Muscle of leg (tissue), 11 donors: Measurements from ENCODE around the gene SNTB2. TPM values are rescaled to one million over a fixed set of nuclear protein-coding genes. Genes with fewer than 3 reads are reported as not detected.

Experiments
- DNase-seq: peaks from one replicate; pipeline ENCODE4 v3.0.0; 2013
- H3K27ac ChIP-seq: one replicate; pipeline ENCODE4 v1.5.1; 2013; ENCODE audit warnings: mild to moderate bottlenecking, low read length, control low read depth
- H3K27me3 ChIP-seq: one replicate; pipeline ENCODE4 v1.6.1; 2013; ENCODE audit warnings: low read length; ENCODE audit not compliant: control insufficient read depth, insufficient read depth
- H3K36me3 ChIP-seq: one replicate; pipeline ENCODE4 v1.6.1; 2013; ENCODE audit warnings: low read length; ENCODE audit not compliant: control insufficient read depth, insufficient read depth
- H3K4me1 ChIP-seq: one replicate; pipeline ENCODE4 v1.6.1; 2013; ENCODE audit warnings: low read length; ENCODE audit not compliant: control insufficient read depth, insufficient read depth
- H3K4me3 ChIP-seq: one replicate; pipeline ENCODE4 v1.5.1; 2013; ENCODE audit warnings: low read length, control low read depth
- H3K9me3 ChIP-seq: replicated peaks from 2 replicates; pipeline ENCODE4 v1.6.1; 2013; ENCODE audit warnings: low read depth, low read length; ENCODE audit not compliant: control insufficient read depth
- WGBS: methylation state at CpG from one replicate; pipeline ENCODE4 v1.1.5; 2013; ENCODE audit warnings: missing lambda C conversion rate; ENCODE audit not compliant: insufficient coverage; 5-methylcytosine and 5-hydroxymethylcytosine counted together
- polyA plus RNA-seq, 8 donors: library from polyadenylated mRNA; unstranded; fragments of 120-200 nt; gene quantifications; one replicate each; pipeline versions ENCODE4 v1.2.1 to v1.2.3, GENCODE V29; 2013; ENCODE audit warnings: inconsistent platforms in 1 of 8, low replicate concordance in 1 of 8; ENCODE audit not compliant: insufficient read length in 8 of 8, insufficient read depth in 1 of 8
- total RNA-seq: library from RNA; stranded (reverse); fragments of 120-200 nt; gene quantifications from one replicate; pipeline ENCODE4 v1.2.4, GENCODE V29; 2013

The SNTB2 gene
- total and polyA plus RNA-seq, 9 donors: 10.4 to 21.2 (median 14.3) TPM

GRCh38 chr16:69150146-69150865 lies 36.7 kb upstream of the SNTB2 start:
- peak; percentile 92 for DNase-seq
- Histone ChIP-seq H3K4me1 (no peaks in the 10 kb centered on the region), H3K36me3 (peaks cover 68% of the 10 kb centered on the region), H3K27ac (no peak overlapping the region), H3K9me3 (no peaks in the 10 kb centered on the region), H3K4me3 (no peak overlapping the region), H3K27me3 (no peaks in the 10 kb centered on the region)
- 80% methylated on average over 9 of the region's 16 CpGs for WGBS

DNA sequence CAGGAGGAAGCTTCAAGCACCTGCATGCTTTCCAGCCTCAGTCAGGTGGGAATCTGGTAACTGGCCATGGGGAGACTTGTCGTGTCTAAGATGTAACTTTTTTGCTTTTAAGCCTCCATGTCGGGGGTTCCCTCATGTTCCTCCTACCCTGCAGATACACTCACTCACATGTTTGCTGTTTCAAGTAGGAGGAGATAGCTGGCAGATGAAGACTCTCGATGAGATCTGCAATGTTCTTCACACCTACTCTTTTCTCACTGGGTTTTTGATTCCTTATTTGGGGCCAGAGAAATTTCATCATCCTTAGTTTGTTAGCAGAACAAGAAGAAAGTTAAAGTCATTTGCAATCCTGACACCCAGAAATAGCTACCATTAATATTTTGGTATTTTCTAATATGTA lies 29.8 kb upstream of the SNTB2 start:
- H3K9me3 ChIP-seq: no peaks in the 10 kb centered on the region

DNA sequence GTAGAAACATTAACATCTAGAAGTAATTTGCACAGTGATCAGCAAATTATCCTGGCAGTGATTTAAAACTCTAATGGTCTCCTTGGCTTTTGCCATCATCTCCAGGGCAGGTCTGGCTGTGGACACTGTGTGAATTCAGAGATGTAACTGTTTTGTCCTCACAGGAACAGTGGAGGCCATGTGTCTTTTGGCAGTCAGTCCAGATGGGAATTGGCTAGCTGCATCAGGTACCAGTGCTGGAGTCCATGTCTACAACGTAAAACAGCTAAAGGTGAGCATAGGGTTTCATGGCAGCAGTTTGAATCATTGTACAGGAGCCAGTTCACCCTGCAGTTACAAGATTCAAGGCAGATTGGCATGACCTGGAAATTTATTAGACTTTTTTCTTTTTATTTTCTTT lies 26.8 kb upstream of the SNTB2 start:
- no peaks in the 10 kb centered on the region for H3K27me3 ChIP-seq
- no peak overlapping the region for H3K4me3 ChIP-seq
- DNase-seq: no peak
- H3K4me1 ChIP-seq: no peaks in the 10 kb centered on the region
- H3K9me3 ChIP-seq: no peaks in the 10 kb centered on the region
- no peak overlapping the region for H3K27ac ChIP-seq
- peaks cover 58% of the 10 kb centered on the region for H3K36me3 ChIP-seq
- 85% methylated on average over 1 of the region's 1 CpG for WGBS

More for the DNA sequence above, 29.8 kb upstream of the SNTB2 start:
- Histone ChIP-seq H3K36me3 (peaks cover 71% of the 10 kb centered on the region), H3K27ac (no peak overlapping the region), H3K4me3 (no peak overlapping the region), H3K4me1 (no peaks in the 10 kb centered on the region), H3K27me3 (no peaks in the 10 kb centered on the region)
- no peak for DNase-seq
- no CpG with 5 or more reads among the region's 3 CpGs for WGBS

DNA sequence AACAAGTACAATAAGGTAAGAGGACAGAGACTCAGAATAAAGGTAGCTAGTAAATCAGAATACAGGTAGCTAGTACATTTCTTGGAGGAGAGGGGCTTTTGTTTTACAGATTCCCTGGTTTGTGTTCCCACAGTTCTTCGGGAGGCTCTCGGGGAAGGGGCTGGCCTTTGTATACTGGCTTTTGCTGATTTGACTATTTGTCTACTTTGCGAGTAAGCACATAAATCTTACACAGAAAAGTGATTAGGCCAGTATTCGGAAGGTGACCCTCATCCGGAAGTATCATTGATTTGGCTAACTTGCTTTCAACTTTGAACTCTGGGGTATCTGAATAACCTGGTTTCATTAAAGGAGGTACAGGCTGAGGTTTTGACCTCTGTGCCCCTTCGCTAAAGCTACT lies 21.4 kb upstream of the SNTB2 start:
- H3K27ac ChIP-seq: no peak overlapping the region
- no peaks in the 10 kb centered on the region for H3K4me1 ChIP-seq
- peaks cover 65% of the 10 kb centered on the region for H3K36me3 ChIP-seq
- 86% methylated on average over 1 of the region's 6 CpGs for WGBS
- no peaks in the 10 kb centered on the region for H3K9me3 ChIP-seq
- no peaks in the 10 kb centered on the region for H3K27me3 ChIP-seq
- H3K4me3 ChIP-seq: no peak overlapping the region
- DNase-seq: no peak

GRCh38 chr16:69166221-69166833 lies 20.6 kb upstream of the SNTB2 start:
- Histone ChIP-seq H3K36me3 (peaks cover 62% of the 10 kb centered on the region), H3K9me3 (no peaks in the 10 kb centered on the region), H3K27ac (no peak overlapping the region), H3K27me3 (no peaks in the 10 kb centered on the region), H3K4me3 (no peak overlapping the region), H3K4me1 (no peaks in the 10 kb centered on the region)
- DNase-seq: no peak
- WGBS: 36% methylated on average over 6 of the region's 8 CpGs

- H3K27me3 ChIP-seq: no peaks in the 10 kb centered on the region
- no CpG with 5 or more reads among the region's 7 CpGs for WGBS
- H3K27ac ChIP-seq: no peak overlapping the region
- no peaks in the 10 kb centered on the region for H3K9me3 ChIP-seq
- DNase-seq: no peak
- H3K36me3 ChIP-seq: peaks cover 53% of the 10 kb centered on the region
- H3K4me1 ChIP-seq: peaks cover 1% of the 10 kb centered on the region
- no peak overlapping the region for H3K4me3 ChIP-seq
Measured at GRCh38 chr16:69166946-69167930, 19.7 kb upstream of the SNTB2 start.

GRCh38 chr16:69169051-69169450 lies 17.9 kb upstream of the SNTB2 start:
- no peak for DNase-seq
- no CpG with 5 or more reads among the region's 4 CpGs for WGBS
- no peak overlapping the region for H3K27ac ChIP-seq
- H3K9me3 ChIP-seq: no peaks in the 10 kb centered on the region
- no peak overlapping the region for H3K4me3 ChIP-seq
- no peaks in the 10 kb centered on the region for H3K27me3 ChIP-seq
- peaks cover 8% of the 10 kb centered on the region for H3K4me1 ChIP-seq
- peaks cover 46% of the 10 kb centered on the region for H3K36me3 ChIP-seq

- Histone ChIP-seq H3K9me3 (no peaks in the 10 kb centered on the region), H3K36me3 (peaks cover 46% of the 10 kb centered on the region), H3K4me3 (no peak overlapping the region), H3K27ac (no peak overlapping the region), H3K4me1 (peaks cover 10% of the 10 kb centered on the region), H3K27me3 (no peaks in the 10 kb centered on the region)
- DNase-seq: no peak
- no CpG with 5 or more reads among the region's 6 CpGs for WGBS
Measured at GRCh38 chr16:69169607-69170352, 17.2 kb upstream of the SNTB2 start.

DNA sequence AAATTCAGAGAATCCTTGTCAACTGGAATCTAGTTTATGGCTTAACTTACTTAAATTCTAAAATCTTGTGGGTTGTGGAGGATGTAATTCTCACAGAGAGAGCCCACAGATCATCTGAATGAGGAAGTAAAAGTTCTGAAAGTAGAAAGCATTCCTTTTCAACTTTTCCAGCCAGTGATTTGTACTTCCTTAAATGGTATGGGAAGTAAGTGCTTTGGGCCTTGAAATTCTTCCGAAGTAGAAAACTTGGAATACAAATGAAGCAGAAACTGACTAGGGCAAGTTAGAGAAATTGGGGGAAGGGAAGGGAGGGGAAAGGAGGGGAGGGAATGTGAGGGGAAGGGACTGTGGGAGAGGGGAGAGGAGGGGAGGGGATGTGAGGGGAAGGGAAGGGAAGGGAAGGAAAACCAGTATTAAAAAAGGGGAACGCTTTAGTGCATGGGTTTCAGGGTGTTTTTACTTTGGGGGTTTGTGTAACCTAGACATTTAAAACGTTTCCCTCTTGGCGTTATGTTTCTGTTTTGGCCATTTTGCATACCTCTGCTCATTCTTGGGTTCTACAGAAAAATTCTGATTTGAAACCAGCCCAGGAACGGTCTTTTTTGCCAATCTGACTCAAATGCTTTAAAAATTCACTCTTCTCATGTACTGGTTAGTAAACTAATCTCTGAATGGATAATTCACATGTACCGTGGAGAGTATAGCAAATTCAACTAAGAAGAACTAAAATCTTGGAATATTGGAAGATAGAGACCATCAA lies 15.5 kb upstream of the SNTB2 start:
- Histone ChIP-seq H3K36me3 (peaks cover 31% of the 10 kb centered on the region), H3K27me3 (no peaks in the 10 kb centered on the region), H3K4me1 (peaks cover 10% of the 10 kb centered on the region), H3K9me3 (no peaks in the 10 kb centered on the region), H3K27ac (peak overlapping the region; percentile 82), H3K4me3 (no peak overlapping the region)
- WGBS: 29% methylated on average over 1 of the region's 6 CpGs
- peak; percentile 93 for DNase-seq
